ENCODE data around the gene CTNND2. TPM values are rescaled to one million over a fixed set of nuclear protein-coding genes. Genes with fewer than 3 reads are reported as not detected.

The CTNND2 gene
- total and polyA plus RNA-seq, 4 donors: 0.05 to 0.50 (median 0.27) TPM

DNA sequence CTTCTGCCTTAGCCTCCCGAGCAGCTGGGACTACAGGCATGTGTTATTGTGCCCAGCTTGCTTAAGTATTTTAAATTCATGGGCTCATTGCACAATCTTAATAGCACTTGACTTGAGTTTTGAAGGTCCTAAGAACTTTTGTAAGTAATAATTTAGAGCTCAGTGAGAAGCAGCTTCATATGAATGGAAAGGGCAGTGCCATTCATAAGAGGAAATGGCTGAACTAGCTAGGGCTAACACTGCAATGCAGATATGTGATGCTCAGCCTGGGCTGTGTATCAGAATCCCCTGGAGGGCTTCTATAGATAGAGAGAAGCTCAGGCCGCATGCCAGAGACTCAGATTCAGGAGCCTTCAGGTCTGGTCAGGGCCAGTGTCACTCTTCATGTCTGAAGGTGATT is 847.7 kb downstream of the CTNND2 start:
- H3K4me1 ChIP-seq (ENCODE audit: control insufficient read depth in 4 of 4, insufficient read depth in 4 of 4, low read length in 3 of 4): no peaks in the 10 kb centered on the region
- no peaks in the 10 kb centered on the region for H3K27me3 ChIP-seq (ENCODE audit: control insufficient read depth in 4 of 4, insufficient read depth in 4 of 4, low read length in 3 of 4)
- DNase-seq (ENCODE audit: low spot score): no peak
- no peak overlapping the region for H3K4me3 ChIP-seq (ENCODE audit: low read depth in 1 of 3, low read length in 3 of 3)
- TF ChIP-seq NR2F2 (IDR thresholded peaks at IDR 0.05): no peak
- no peak for TF ChIP-seq JUND (IDR thresholded peaks at IDR 0.05)
- TF ChIP-seq, protein P1, sequence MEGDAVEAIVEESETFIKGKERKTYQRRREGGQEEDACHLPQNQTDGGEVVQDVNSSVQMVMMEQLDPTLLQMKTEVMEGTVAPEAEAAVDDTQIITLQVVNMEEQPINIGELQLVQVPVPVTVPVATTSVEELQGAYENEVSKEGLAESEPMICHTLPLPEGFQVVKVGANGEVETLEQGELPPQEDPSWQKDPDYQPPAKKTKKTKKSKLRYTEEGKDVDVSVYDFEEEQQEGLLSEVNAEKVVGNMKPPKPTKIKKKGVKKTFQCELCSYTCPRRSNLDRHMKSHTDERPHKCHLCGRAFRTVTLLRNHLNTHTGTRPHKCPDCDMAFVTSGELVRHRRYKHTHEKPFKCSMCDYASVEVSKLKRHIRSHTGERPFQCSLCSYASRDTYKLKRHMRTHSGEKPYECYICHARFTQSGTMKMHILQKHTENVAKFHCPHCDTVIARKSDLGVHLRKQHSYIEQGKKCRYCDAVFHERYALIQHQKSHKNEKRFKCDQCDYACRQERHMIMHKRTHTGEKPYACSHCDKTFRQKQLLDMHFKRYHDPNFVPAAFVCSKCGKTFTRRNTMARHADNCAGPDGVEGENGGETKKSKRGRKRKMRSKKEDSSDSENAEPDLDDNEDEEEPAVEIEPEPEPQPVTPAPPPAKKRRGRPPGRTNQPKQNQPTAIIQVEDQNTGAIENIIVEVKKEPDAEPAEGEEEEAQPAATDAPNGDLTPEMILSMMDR (IDR thresholded peaks at IDR 0.05; ENCODE audit: low read depth, low read length, missing input control): no peak
- TF ChIP-seq, protein P2, sequence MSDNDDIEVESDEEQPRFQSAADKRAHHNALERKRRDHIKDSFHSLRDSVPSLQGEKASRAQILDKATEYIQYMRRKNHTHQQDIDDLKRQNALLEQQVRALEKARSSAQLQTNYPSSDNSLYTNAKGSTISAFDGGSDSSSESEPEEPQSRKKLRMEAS (IDR thresholded peaks at IDR 0.05): no peak
- TF ChIP-seq EGR1 (IDR thresholded peaks at IDR 0.05; ENCODE audit: low read depth in 2 of 2): no peak
- TF ChIP-seq FOXA1 (IDR thresholded peaks at IDR 0.05): no peak
- TF ChIP-seq GABPA (IDR thresholded peaks at IDR 0.05 in 1 of 2, conservative IDR thresholded peaks at IDR 0.05 in 1 of 2): no peak
- TF ChIP-seq, protein P3, sequence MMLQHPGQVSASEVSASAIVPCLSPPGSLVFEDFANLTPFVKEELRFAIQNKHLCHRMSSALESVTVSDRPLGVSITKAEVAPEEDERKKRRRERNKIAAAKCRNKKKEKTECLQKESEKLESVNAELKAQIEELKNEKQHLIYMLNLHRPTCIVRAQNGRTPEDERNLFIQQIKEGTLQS (IDR thresholded peaks at IDR 0.05): no peak
- no peak for TF ChIP-seq YY1 (IDR thresholded peaks at IDR 0.05)
- no peak for TF ChIP-seq RXRA (IDR thresholded peaks at IDR 0.05)
- TF ChIP-seq RAD21 (IDR thresholded peaks at IDR 0.05): no peak
- TF ChIP-seq HNF4G (IDR thresholded peaks at IDR 0.05): no peak
- TF ChIP-seq FOXA2 (IDR thresholded peaks at IDR 0.05): no peak
- no peak for TF ChIP-seq TAF1 (conservative IDR thresholded peaks at IDR 0.05)
- TF ChIP-seq, protein P4, sequence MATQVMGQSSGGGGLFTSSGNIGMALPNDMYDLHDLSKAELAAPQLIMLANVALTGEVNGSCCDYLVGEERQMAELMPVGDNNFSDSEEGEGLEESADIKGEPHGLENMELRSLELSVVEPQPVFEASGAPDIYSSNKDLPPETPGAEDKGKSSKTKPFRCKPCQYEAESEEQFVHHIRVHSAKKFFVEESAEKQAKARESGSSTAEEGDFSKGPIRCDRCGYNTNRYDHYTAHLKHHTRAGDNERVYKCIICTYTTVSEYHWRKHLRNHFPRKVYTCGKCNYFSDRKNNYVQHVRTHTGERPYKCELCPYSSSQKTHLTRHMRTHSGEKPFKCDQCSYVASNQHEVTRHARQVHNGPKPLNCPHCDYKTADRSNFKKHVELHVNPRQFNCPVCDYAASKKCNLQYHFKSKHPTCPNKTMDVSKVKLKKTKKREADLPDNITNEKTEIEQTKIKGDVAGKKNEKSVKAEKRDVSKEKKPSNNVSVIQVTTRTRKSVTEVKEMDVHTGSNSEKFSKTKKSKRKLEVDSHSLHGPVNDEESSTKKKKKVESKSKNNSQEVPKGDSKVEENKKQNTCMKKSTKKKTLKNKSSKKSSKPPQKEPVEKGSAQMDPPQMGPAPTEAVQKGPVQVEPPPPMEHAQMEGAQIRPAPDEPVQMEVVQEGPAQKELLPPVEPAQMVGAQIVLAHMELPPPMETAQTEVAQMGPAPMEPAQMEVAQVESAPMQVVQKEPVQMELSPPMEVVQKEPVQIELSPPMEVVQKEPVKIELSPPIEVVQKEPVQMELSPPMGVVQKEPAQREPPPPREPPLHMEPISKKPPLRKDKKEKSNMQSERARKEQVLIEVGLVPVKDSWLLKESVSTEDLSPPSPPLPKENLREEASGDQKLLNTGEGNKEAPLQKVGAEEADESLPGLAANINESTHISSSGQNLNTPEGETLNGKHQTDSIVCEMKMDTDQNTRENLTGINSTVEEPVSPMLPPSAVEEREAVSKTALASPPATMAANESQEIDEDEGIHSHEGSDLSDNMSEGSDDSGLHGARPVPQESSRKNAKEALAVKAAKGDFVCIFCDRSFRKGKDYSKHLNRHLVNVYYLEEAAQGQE (IDR thresholded peaks at IDR 0.05): no peak
- TF ChIP-seq HNF4A (conservative IDR thresholded peaks at IDR 0.05): no peak
- TF ChIP-seq SP1 (IDR thresholded peaks at IDR 0.05): no peak
- TF ChIP-seq, protein P5, sequence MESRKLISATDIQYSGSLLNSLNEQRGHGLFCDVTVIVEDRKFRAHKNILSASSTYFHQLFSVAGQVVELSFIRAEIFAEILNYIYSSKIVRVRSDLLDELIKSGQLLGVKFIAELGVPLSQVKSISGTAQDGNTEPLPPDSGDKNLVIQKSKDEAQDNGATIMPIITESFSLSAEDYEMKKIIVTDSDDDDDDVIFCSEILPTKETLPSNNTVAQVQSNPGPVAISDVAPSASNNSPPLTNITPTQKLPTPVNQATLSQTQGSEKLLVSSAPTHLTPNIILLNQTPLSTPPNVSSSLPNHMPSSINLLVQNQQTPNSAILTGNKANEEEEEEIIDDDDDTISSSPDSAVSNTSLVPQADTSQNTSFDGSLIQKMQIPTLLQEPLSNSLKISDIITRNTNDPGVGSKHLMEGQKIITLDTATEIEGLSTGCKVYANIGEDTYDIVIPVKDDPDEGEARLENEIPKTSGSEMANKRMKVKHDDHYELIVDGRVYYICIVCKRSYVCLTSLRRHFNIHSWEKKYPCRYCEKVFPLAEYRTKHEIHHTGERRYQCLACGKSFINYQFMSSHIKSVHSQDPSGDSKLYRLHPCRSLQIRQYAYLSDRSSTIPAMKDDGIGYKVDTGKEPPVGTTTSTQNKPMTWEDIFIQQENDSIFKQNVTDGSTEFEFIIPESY (IDR thresholded peaks at IDR 0.05): no peak
- H3K36me3 ChIP-seq (ENCODE audit: control insufficient read depth in 4 of 4, insufficient read depth in 3 of 4, low read depth in 1 of 4, low read length in 3 of 4): no peaks in the 10 kb centered on the region
- H3K9me3 ChIP-seq (ENCODE audit: control insufficient read depth in 4 of 4, low read length in 3 of 4): no peaks in the 10 kb centered on the region
- 82% methylated on average over 2 of the region's 2 CpGs for WGBS
- no peak overlapping the region for H3K27ac ChIP-seq (ENCODE audit: low read depth in 1 of 2, low read length in 2 of 2)
- H3K9ac ChIP-seq (ENCODE audit: low read depth in 1 of 2, low read length in 2 of 2): no peak overlapping the region
